Stimulated activated CD4-positive, alpha-beta T cell treated with anti-CD3 and anti-CD28 coated beads, Interleukin-12 subunit alpha, Interleukin-12 subunit beta, amount 100 ng/mL, for 48 hours (primary cell): ENCODE results near the gene KXD1.
"Not testable (repeated sequence)": the region's sequence is repeated elsewhere in the genome, so short reads cannot be mapped to it uniquely, and the experiment has no call there.

Experiments used
- DNase-seq, 3 donors: peaks; one replicate each; pipeline ENCODE4 v3.0.0-alpha.2; 2020; ENCODE audit warnings: low read depth in 2 of 3, low spot score in 1 of 3

Gene KXD1

GRCh38 chr19:18533058-18533457 is 24.6 kb upstream of the KXD1 start:
- no peak for DNase-seq

- no peak for DNase-seq
Measured at GRCh38 chr19:18536475-18536874, 21.2 kb upstream of the KXD1 start.

DNA sequence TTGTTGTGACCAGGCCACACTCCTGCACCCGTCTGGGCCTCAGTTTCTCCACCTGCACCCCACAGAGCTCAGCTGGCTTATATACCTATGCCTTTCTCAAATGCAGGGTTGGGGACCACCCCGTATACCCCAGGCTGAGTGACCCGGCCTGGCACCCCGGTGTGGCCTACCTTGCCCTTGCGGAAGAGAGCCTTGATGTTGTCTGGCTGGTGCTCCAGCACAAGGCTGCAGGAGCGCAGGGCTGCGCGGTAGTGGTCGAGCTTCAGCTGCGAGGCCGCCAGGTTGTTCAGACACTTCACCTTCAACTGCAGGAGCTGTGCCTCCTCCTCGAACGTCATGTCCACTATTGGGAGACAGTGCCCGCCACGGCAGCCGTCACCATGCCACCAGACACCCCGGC is 20.2 kb upstream of the KXD1 start:
- DNase-seq, result no peak

GRCh38 chr19:18538115-18538514 is 19.6 kb upstream of the KXD1 start:
- DNase-seq, result no peak

GRCh38 chr19:18539372-18539771 is 18.3 kb upstream of the KXD1 start:
- DNase-seq, result no peak

GRCh38 chr19:18540200-18540599 is 17.5 kb upstream of the KXD1 start:
- not testable (repeated sequence) for DNase-seq

DNA sequence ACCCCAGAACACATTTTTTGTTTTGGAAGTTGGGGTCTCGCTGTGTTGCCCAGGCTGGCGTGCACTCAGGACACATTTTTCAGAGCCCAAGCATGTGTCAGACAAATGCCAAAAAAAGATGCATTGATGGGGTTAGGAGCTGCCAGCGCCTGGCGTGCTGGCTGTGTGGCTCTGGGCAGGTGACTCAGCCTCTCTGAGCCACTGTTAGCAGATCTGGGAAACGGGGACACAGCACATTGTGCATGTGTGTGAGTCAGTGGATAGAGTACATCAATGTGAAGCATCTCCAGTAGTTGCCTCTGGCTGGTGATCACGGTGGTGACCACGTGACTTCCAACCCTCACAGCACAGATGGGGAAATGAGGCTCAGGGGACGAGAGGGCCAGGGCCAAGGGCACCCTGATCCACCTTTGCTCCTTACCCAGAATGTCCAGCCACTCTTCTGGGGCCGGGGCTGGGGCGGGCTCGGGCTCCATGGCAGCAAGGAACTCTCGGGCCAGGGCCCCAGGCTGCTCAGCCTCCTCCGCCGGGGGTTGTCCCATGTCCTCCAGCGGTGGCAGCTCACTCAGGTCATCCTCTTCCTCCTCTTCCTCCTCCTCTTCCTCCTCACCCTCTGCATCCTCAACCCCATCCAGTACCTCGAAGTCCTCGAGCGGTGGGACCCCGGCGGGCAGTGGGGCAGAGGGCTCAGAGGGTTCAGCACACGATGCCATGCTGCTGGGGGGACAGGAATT is 16.2 kb upstream of the KXD1 start:
- DNase-seq, result no peak

GRCh38 chr19:18541992-18542940 is 15.4 kb upstream of the KXD1 start:
- no peak for DNase-seq

DNA sequence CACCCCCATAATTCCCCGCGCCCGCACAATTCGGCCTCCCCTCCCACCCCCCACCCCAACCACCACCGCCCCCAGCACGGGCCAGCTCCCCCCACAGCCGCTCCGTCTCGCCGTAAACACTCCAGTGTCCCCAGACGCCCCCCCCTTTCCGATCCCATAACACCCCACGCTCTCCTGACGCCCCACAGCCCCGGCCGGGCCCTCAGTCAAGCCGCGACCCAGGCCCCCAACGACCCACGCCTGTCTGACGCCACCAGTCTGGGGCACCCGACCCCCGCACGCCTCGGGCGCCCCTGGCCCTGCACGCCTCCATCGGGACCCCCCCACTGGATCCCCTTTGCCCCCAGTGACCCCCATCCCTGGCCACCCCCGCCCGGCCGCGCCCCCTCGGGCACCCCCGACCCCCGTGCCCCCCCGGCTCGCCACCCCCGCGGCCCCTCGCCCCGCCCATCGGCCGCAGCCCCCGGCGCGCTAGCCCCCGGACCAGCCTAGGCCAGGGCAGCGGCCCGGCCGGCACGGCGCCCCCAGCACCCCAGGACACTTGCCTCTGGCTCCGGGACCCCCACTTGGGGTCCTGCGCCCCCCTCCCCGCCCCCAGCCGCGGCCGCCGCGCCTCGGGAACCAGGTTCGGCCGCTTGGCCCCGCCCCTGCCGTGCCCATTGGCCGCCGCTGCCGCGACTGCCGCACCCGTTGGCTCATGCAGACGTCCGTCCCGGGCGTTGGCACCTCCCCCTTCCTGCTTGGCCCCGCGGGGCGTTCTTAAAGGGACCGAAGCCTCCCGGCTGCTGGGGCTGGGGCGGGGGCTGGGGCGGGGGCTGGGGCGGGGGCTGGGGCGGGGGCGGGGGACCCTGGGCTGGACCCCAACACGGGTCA is 14.5 kb upstream of the KXD1 start, which contains the start of gene FKBP8:
Gene FKBP8 (minus strand): TSS at position 633 of the 873 bp plus-strand sequence. CDS start 1,603 bp downstream, outside the sequence.
- peak; percentile 87 to 95 (median 93) for DNase-seq

DNA sequence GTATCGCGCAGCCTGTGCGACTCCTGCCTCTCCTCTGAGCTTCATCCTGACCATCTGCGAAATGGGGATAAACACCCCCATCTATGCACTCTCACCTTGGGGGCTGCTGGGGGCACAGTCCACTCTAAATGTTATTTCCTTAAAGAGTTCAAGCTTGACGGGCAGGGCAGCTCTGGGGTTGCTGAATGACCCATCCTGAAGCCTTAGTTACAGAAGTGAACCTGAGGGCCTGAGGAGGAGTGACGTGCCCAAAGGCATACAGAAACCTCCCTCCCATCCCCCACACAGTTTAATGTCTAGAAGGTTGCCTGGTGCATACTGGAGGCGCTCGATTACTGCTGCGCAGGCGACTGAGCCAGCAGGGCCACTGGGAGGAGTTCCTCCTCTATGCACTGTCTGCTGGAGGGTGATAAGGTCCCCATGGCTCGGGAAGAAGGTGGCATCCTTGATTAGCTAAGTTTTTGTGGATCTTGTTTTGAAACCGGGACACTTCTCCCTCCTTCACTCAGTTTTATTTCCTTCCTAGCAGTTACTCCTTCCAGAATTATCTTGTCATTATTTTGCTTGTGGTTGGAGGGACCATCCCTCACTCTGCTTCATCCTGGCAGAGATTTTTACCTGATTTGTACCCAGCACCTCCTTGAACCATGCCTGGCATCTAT is 13.7 kb upstream of the KXD1 start:
- peak; percentile 68 to 92 (median 68) for DNase-seq

DNA sequence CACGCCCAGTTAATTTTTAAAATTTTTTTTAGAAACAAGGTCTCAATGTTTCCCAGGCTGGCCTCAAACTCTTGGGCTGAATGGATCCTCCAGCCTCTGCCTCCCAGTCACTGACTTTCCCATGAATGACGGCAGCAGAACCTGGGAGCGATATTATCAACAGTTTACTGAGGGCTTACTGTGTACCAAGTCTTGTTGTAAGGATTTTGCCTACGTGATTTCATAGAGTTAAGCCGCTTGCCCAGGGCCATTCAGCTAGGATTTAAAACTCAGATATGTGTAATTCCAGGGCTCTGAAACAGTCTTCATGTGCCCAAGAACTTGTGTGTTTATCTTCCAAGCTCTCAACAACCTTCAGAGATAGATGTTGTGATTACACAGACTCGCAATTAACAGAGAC is 6.0 kb upstream of the KXD1 start:
- DNase-seq, result no peak

GRCh38 chr19:18558202-18558555 is 509 bp downstream of the KXD1 start:
- DNase-seq, result no peak

GRCh38 chr19:18558604-18559003 is 934 bp downstream of the KXD1 start:
- DNase-seq, result no peak

DNA sequence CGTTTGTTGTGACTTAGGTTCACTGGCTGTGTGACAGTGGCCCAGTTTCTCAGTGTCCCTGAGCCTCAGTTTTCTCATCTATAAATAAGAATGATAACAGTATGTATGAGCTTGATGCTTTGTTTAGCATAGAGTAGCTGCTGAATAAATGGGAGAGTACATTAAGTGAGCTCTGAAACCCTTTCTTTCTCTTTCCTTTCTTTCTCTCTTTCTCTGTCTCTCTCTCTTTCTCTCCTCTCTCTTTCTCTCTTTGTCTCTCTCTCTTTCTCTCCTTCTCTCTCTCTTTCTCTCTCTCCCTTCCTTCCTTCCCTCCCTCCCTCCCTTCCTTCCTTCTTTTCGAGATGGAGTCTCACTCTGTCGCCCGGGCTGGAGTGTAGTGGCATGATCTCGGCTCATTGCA is 2.0 kb downstream of the KXD1 start:
- no peak for DNase-seq

GRCh38 chr19:18562086-18562485 is 4.4 kb downstream of the KXD1 start:
- DNase-seq, result no peak

DNA sequence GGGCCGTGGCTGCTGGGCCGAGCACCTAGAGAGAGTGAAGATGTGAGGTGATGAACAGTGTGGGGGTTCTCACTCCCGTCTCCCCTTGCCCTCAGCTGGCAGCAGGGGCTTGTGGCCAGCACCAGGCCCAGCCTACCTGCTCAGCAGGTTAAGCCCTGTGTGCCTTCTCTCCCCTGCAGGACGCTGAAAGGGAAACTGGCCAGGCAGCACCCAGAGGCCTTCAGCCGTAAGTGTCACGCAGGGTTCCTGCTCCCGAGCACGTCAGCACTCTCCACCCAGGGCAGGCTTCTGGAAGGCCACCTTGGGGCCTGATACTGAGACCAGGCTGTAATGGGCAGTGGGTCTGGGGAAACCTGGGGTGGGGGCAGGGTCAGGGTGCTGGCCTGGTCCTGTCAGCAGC is 9.3 kb downstream of the KXD1 start:
- no peak for DNase-seq

GRCh38 chr19:18568367-18568766 is 10.7 kb downstream of the KXD1 start:
- no peak for DNase-seq

GRCh38 chr19:18571564-18572344 is 14.1 kb downstream of the KXD1 start, which contains the start of gene UBA52:
TSS of gene UBA52 (plus strand) at chr19:18571857. CDS start at chr19:18573301, 1,444 bp downstream.
- peak; percentile 98 to 99 (median 98) for DNase-seq

DNA sequence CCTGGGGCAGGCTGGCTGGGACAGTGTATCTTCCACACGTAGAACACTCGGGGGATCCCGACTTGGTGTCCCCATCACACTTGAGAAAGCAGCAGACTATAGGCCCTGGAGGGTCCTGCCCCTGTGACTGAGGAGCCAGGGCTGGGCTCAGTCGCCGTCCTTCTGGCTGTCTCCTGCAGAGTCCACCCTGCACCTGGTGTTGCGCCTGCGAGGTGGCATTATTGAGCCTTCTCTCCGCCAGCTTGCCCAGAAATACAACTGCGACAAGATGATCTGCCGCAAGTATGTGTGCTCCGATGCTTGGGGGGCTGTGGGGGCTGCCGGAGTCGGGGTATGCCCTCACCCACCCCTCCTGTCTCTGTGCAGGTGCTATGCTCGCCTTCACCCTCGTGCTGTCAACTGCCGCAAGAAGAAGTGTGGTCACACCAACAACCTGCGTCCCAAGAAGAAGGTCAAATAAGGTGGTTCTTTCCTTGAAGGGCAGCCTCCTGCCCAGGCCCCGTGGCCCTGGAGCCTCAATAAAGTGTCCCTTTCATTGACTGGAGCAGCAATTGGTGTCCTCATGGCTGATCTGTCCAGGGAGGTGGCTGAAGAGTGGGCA is 17.1 kb downstream of the KXD1 start:
- DNase-seq, result no peak
